Sigmoid colon (tissue), 7 donors: ENCODE results near the gene HOXB4. TPM values are rescaled to one million over a fixed set of nuclear protein-coding genes. Genes with fewer than 3 reads are reported as not detected.

ENCODE experiments used
- DNase-seq: peaks from one replicate; pipeline ENCODE4 v3.0.0-alpha.2; 2019
- H3K27ac ChIP-seq, 4 donors: fragments of 200-600 bp; sonication (generic); one replicate each; pipeline ENCODE4 v1.5.1; 2016 to 2019; ENCODE audit warnings: mild to moderate bottlenecking in 1 of 4
- H3K27me3 ChIP-seq, 3 donors: fragments of 200-600 bp; sonication (generic); one replicate each; pipeline ENCODE4 v1.5.1; 2019; ENCODE audit warnings: mild to moderate bottlenecking in 1 of 3
- H3K36me3 ChIP-seq, 4 donors: fragments of 200-600 bp; sonication (generic); one replicate each; pipeline ENCODE4 v1.5.1; 2016 to 2019
- H3K4me1 ChIP-seq, 4 donors: fragments of 200-600 bp; sonication (generic); one replicate each; pipeline ENCODE4 v1.5.1; 2017 to 2019
- H3K4me3 ChIP-seq, 4 donors: fragments of 200-600 bp; sonication (generic); one replicate each; pipeline ENCODE4 v1.5.1; 2017 to 2019; ENCODE audit warnings: mild to moderate bottlenecking in 2 of 4, moderate library complexity in 1 of 4
- H3K9me3 ChIP-seq, 4 donors: fragments of 200-600 bp in 3 of 4; sonication (generic) in 3 of 4; one replicate each; pipeline versions ENCODE4 v1.5.1 to v1.6.1; 2013 to 2019
- CTCF ChIP-seq, 4 experiments: fragments of 450-650 bp in 3 of 4; fragments of 200-600 bp in 1 of 4; IDR thresholded peaks; one replicate each; pipeline ENCODE4 v1.5.1; 2016 to 2019; ENCODE audit warnings: antibody characterized with exemption in 4 of 4, mild to moderate bottlenecking in 3 of 4, moderate library complexity in 2 of 4
- EP300 ChIP-seq, 4 donors: sonication (generic); formaldehyde crosslinking; IDR thresholded peaks; one replicate each; pipeline ENCODE4 v1.6.1; 2017; ENCODE audit warnings: antibody characterized with exemption in 4 of 4
- POLR2A ChIP-seq, 2 donors: fragments of 450-650 bp; IDR thresholded peaks; one replicate each; pipeline ENCODE4 v1.6.1; 2016; ENCODE audit warnings: antibody characterized with exemption in 2 of 2, mild to moderate bottlenecking in 2 of 2, moderate library complexity in 2 of 2
- POLR2AphosphoS5 ChIP-seq, 4 donors: sonication (generic); formaldehyde crosslinking; IDR thresholded peaks; one replicate each; pipeline ENCODE4 v1.6.1; 2017; ENCODE audit warnings: antibody characterized with exemption in 4 of 4
- WGBS, 2 donors: extraction: QIAGEN DNeasy Blood & Tissue Kit; methylation state at CpG; one replicate each; pipeline ENCODE4 v1.1.7; 2013; 5-methylcytosine and 5-hydroxymethylcytosine counted together
- intact Hi-C: fragments of 100-400 bp; cut with DNase I; formaldehyde crosslinking; loops from one replicate; pipeline ENCODE4 v1.15.1; 2023
- polyA plus RNA-seq, 3 donors: library from polyadenylated mRNA; stranded (reverse); fragments of 200-250 nt; gene quantifications; one replicate each; pipeline ENCODE4 v1.2.3, GENCODE V29; 2013
- total RNA-seq, 4 donors: library from RNA; depleted of rRNA; stranded (reverse); fragments of >200 nt; gene quantifications; one replicate each; pipeline ENCODE4 v1.1.0, GENCODE V29; 2016
- donor health status: healthy with polysubstance abuse.
- donor health status: Bipolar disorder and iron deficiency.
- donor health status: healthy.

HOXB4 gene
- total and polyA plus RNA-seq, 7 donors, result 0.23 to 8.3 (median 4.6) TPM

- peaks cover 0 to 66% (median 46%) of the 10 kb centered on the region in 4 donors for H3K4me1 ChIP-seq
- peak overlapping the region; percentile 66 to 84 (median 70) for H3K4me3 ChIP-seq
- intact Hi-C loops, result no loop called here
- WGBS, 2 donors, result 42 to 43% methylated on average over 7 of the region's 7 CpGs
- H3K36me3 ChIP-seq, result no peaks in the 10 kb centered on the region
- no peaks in the 10 kb centered on the region for H3K27me3 ChIP-seq
- H3K9me3 ChIP-seq, result no peaks in the 10 kb centered on the region
- DNase-seq, result no peak
- peak overlapping the region; percentile 94 to 99 (median 96) for H3K27ac ChIP-seq
- TF ChIP-seq CTCF (IDR thresholded peaks at IDR 0.05) (no peak), POLR2AphosphoS5 (IDR thresholded peaks at IDR 0.05) (no peak), EP300 (IDR thresholded peaks at IDR 0.05) (no peak), POLR2A (IDR thresholded peaks at IDR 0.05) (no peak)
These were observed 4.6 kb upstream of the HOXB4 start for GRCh38 chr17:48582750-48583069.

GRCh38 chr17:48579760-48580554 is 1.8 kb upstream of the HOXB4 start:
- H3K27ac ChIP-seq, result peak overlapping the region; percentile 94 to 99 (median 96)
- no peaks in the 10 kb centered on the region for H3K36me3 ChIP-seq
- TF ChIP-seq POLR2AphosphoS5 (IDR thresholded peaks at IDR 0.05) (peak in 3 of 4 donors; percentile 64 to 75 (median 72)), EP300 (IDR thresholded peaks at IDR 0.05) (no peak), POLR2A (IDR thresholded peaks at IDR 0.05) (peak in 1 of 2 donors; percentile 8)
- peak overlapping the region; percentile 66 to 84 (median 70) for H3K4me3 ChIP-seq
- no peaks in the 10 kb centered on the region for H3K27me3 ChIP-seq
- intact Hi-C loops, result no loop called here
- H3K4me1 ChIP-seq, result peaks cover 0 to 74% (median 53%) of the 10 kb centered on the region in 4 donors
- no peaks in the 10 kb centered on the region for H3K9me3 ChIP-seq
- 8 to 28% methylated on average over 26 of the region's 26 CpGs for WGBS, 2 donors
- DNase-seq, result no peak

DNA sequence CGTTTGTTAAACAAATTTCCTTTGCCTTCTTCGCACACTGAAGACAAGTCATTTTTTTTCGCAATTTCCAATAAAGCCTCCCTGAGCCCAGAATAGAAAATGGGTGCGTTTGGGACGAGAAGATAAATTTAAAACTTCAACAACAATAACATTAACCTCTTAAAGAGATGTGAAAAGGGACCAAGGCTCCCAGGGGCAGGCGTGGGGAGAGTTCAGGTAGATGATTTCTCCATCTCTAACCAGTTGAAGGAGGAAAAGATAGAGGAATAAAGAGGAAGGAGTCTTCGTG is 1.3 kb upstream of the HOXB4 start:
- Histone ChIP-seq H3K27me3 (no peaks in the 10 kb centered on the region), H3K4me1 (peaks cover 0 to 74% (median 54%) of the 10 kb centered on the region in 4 donors), H3K4me3 (peak overlapping the region; percentile 66 to 84 (median 70)), H3K36me3 (no peaks in the 10 kb centered on the region), H3K27ac (peak overlapping the region in 3 of 4 donors; percentile 95 to 99 (median 97)), H3K9me3 (no peaks in the 10 kb centered on the region)
- WGBS, 2 donors, result 38 to 45% methylated on average over 7 of the region's 7 CpGs
- intact Hi-C loops, result no loop called here
- DNase-seq, result no peak
- TF ChIP-seq POLR2A (IDR thresholded peaks at IDR 0.05) (no peak), POLR2AphosphoS5 (IDR thresholded peaks at IDR 0.05) (no peak), CTCF (IDR thresholded peaks at IDR 0.05) (no peak), EP300 (IDR thresholded peaks at IDR 0.05) (no peak)

DNA sequence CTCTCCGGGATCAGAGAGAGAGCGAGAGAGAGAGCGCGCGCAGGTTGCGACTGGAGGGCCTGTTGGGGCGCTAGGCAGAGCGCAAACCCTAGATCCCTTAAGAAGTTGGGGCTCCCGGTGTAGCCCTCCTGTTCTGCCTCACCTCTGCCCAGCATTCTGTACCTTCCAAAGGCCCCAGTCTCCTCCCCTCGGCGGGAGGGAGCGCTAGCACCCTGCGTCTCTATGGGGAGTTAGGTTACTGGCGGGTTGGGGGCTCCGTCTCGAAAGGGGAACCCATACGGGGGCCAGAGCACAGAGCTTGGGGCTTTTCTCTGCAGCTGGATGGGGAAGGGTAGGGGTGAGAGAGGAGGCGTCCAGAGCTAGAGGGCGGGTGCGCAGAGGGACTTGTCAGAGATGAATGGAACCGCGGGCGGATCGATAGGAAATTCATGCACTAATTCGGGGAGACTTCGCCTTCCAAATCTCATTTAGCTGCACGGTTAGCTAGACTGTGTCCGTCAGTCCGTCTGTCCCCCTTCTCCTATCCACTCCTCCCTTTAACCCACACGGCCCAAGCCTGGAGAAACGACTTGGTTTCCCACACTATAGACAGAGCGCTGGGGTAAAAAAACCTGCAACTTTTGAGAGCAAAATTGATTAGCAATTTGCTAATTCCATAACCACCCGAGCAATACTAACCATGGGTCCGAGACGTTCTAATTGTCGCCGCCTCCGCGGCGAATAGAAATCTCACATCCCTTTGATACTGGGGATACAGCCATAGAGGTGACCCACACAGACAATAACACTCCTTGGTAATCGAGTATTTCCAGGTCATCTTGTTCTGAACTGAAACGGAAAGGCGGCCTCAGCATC is 693 bp upstream of the HOXB4 start:
- TF ChIP-seq CTCF (IDR thresholded peaks at IDR 0.05) (no peak), EP300 (IDR thresholded peaks at IDR 0.05) (no peak), POLR2AphosphoS5 (IDR thresholded peaks at IDR 0.05) (no peak), POLR2A (IDR thresholded peaks at IDR 0.05) (no peak)
- Histone ChIP-seq H3K4me3 (peak overlapping the region; percentile 66 to 84 (median 70)), H3K27me3 (no peaks in the 10 kb centered on the region), H3K36me3 (no peaks in the 10 kb centered on the region), H3K4me1 (peaks cover 0 to 74% (median 54%) of the 10 kb centered on the region in 4 donors), H3K9me3 (no peaks in the 10 kb centered on the region), H3K27ac (peak overlapping the region; percentile 94 to 99 (median 96))
- WGBS, 2 donors, result 31 to 44% methylated on average over 43 of the region's 43 CpGs
- intact Hi-C loops, result no loop called here
- DNase-seq, result no peak
